ENCODE results near the gene PRKCH.
A peak's percentile ranks its signal among the peaks of the same experiment; 100 is the strongest.

The PRKCH gene

GRCh38 chr14:61368781-61369453 is 47.5 kb downstream of the PRKCH start:
- no peak for DNase-seq

GRCh38 chr14:61369454-61369810 is 48.1 kb downstream of the PRKCH start:
- no peak for DNase-seq

- DNase-seq, result no peak
Observed at GRCh38 chr14:61372379-61372778, 51.0 kb downstream of the PRKCH start.

DNA sequence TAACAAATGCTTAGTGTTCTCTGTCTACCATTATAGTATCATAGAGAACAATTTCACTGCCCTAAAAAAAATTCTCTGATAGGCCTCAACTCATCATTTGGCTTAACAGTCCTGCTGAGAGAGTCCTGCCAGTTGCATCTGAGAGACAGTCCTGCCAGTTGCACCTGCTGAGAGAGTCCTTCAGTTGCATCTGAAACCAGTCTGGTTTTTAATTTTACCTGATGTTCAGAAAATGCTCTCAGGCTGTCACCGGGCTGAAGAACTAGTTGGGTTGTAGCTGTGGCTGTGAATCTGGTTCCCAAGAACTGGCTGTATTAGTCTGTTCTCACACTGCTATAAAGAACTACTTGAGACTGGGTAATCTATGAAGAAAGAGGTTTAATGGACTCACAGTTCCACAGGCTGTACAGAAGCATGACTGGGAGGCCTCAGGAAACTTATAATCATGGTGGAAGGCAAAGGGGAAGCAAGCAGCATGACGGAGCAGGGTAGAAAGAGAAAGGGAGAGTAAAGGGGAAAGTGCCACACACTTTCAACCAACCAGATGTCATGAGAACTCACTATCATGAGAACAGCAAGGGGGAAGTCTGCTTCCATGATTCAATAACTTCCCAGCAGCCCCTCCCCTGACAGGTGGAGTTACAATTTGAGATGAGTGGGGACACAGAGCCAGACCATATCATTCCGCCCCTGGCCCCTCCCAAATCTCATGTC is 51.6 kb downstream of the PRKCH start:
- no peak for DNase-seq

GRCh38 chr14:61374284-61374683 is 52.9 kb downstream of the PRKCH start:
- no peak for DNase-seq

DNA sequence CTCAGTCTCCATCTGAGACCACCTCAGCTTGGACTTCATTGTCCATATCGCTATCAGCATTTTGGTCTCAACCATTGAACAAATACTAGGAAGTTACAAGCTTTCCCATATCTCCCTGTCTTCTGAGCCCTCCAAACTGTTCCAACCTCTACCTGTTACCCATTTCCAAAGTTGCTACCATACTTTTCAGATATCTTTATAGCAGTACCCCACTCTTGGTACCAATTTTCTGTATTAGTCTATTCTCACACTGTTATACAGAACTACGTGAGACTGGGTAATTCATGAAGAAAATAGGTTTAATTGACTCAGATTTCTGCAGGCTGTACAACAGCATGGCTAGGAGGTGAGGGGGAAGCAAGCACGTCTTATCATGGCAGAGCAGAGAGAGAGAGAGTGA is 53.8 kb downstream of the PRKCH start:
- no peak for DNase-seq

- no peak for DNase-seq
Observed at GRCh38 chr14:61376314-61376713, 54.9 kb downstream of the PRKCH start.

GRCh38 chr14:61377749-61378148 is 56.4 kb downstream of the PRKCH start:
- DNase-seq, result no peak

- DNase-seq, result peak; percentile 26
Observed at GRCh38 chr14:61379639-61380184, 58.3 kb downstream of the PRKCH start.

- DNase-seq, result no peak
Observed at GRCh38 chr14:61380984-61381383, 59.6 kb downstream of the PRKCH start.

DNA sequence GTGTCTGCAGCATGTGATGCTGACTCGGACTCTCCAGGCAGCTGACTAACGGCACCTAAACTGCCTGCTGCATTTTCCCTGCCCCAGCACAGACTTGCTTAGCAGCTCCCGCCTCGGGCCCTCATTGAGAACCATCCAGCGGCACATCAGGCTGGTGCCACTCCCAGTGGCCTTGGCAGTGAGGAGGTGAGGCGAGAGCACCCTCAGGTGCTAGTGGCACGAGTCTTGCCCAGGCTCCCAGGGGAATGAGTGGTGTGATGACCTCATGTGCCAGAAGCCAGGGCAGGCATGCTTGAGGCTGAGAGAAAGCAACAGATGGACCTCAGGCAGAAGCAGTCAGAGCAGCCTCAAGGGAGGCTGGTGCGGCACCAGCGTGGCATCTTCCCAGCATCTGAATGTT is 60.2 kb downstream of the PRKCH start:
- DNase-seq, result peak; percentile 20

DNA sequence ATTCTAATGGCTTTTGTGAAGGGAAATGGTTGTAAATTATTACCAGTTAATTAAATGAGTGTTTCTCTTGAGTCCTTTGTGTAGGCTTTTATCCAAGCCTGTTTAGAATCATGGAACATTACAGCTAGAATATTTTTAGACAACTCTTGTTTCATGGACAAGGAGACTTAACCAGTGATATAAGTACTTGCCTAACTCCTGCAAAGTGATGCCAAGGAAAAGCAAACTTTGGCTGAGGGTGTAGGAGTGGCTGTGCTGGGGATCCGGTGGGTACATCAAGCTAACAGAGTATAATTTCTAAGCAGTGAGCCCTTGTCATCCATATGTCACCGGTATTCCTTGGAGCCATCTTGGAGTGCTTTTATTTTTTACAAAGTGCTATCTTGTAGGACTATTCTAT is 61.5 kb downstream of the PRKCH start:
- DNase-seq, result no peak

- DNase-seq, result peak; percentile 51
Observed at GRCh38 chr14:61385002-61385685, 63.8 kb downstream of the PRKCH start.

- DNase-seq, result no peak
Observed at GRCh38 chr14:61386173-61386772, 64.9 kb downstream of the PRKCH start.

DNA sequence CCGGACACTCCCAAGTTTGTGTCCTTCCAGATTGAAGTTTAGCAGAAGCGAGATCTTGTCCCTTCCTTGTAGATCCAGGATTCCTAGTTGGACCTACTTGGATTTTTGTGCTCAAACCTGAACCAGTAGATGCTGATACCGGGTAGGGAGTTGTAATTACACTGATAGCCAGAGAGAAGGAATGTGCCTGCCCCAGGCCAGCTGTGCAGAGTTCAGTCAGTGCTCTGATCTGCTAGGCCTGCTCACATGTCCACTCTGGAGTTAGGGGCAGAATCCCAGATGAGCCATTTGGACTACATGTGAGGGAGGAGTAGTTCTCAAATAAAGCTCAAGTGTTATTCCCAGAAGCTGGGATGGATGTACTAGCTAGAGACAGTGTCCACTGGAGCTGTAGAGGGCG is 65.7 kb downstream of the PRKCH start:
- DNase-seq, result no peak

DNA sequence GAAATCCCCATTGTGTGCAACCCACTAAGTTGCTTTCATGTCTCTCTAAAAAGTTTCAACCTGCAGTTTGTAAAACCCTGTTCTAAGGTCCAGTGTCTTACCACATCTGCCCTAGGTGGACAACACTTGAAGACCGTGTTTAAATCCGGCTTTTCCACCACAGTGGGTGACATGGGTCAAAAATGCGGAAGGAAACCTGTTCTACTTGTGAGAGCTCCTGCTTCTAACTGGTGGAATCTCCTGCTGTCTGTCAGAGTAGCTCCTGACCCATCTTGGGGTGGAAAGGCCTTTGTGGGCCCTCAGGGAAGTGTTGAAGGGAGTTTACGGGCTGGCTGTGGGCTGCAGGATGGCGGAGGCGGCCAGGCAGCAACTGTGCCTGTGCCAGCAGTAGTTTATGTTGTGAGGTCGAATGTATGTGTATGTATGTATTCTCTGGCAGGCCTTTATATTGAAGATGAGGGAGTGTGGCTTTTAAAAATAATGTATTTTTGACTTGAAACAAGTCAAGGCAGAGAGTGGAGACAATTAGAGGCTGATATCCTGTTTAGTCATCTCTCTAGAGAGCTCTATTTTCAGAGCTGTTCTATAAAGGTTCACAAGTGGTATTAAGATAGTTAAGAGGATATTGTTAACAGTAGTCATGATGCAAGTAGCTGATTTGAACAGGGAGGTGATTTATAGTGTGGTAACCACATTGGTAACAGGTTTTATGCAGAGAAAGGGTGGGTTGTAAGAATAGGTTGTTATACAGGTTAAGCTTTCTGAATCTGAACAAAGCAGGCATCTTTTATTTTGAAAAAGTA is 67.0 kb downstream of the PRKCH start:
- DNase-seq, result peak; percentile 55

DNA sequence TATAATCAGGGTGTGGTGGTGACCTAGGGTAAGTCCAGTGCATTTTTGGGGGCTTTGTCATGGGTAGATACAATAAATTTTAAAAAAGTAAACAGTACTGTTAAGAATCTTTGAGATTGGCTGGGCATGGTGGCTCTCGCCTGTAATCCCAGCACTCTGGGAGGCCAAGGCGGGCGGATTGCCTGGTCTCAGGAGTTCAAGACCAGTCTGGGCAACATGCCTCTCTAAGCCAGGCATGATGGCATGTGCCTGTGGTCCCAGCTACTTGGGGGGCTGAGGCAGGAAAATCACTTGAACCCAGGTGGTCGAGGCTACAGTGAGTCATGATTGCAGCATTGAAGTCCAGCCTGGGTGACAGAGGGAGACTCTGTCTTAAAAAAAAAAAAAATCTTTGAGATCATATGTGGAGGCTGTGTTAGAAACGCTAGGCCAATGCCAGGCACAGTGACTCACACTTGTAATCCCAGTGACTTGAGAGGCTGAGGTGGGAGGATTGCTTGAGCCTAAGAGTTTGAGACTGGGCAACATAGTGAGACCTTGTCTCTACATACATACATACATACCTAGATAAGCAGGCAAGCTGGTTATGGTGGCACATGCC is 67.7 kb downstream of the PRKCH start:
- peak; percentile 44 for DNase-seq

- DNase-seq, result no peak
Observed at GRCh38 chr14:61391119-61391518, 69.7 kb downstream of the PRKCH start.

DNA sequence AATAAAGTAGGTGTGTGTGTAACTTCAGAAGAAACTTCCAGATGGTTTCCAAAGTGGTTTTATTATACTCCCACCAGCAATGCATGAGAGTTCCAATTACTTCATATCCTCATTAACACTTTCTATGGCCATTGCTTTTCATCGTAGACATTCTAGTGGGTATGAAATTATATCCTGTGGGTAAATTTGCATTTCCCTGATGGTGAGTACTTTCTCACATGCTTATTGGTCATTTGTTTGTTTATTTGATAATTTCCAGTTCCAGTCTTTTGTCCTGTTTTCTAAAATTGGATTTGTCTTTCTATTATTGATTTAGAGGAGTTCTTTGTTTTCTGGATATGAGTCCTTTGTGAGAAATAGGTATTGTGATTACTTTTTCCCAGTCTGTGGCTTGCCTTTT is 70.9 kb downstream of the PRKCH start:
- no peak for DNase-seq

DNA sequence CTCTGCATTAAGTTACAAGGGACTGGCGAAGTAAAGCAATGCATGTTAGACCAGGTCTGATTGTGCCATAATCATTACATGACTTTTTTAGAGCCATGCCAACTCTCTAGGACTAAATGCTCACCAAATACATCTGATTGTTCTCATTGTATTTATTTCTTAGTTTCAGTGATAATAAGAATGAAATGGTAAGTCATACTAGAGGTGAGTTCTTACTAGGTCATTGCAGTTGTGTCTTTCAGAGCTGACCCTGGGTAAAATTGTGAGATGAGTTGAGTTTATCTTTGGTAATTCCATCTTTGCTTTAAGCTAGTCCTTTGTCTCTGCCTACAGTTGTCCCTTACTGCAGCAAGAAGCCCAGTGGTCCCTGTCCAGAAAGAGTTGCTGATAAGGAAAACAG is 73.2 kb downstream of the PRKCH start:
- DNase-seq, result no peak

DNA sequence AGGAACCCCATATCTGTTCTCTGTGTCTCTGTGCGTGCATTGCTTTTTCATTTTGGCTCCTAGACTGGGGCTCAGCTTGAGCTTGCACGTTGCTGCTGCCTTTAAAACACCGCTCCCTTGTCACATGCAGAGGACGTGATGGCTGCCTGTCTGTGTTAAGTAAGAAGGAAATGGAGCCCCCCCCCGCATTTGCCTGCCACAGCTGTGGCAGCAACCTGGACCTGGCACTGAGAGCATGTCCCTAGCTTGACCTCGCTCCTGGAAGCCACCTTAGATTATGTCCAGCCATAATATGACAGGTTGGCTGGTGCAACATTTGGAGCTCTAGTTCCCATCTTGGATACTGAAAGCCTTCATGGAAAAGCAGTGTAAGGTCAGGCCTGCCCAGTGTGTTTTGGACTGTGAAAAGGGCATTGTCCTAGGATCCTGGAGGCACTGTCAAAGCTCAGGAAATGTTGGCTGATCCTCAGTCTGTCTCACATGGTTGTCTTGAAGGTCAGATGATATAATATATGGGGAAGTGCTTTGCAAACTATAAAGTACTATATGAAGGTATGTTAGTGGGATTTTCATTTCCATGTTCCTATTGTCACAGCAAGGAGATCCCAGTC is 73.8 kb downstream of the PRKCH start:
- DNase-seq, result no peak

GRCh38 chr14:61396279-61396678 is 74.9 kb downstream of the PRKCH start:
- no peak for DNase-seq

All from stimulated activated CD4-positive, alpha-beta T cell treated with anti-CD3 and anti-CD28 coated beads, Interleukin-15, amount 100 ng/mL, for 24 hours (primary cell).